ENCODE results near the gene PTPRN2.

DNA sequence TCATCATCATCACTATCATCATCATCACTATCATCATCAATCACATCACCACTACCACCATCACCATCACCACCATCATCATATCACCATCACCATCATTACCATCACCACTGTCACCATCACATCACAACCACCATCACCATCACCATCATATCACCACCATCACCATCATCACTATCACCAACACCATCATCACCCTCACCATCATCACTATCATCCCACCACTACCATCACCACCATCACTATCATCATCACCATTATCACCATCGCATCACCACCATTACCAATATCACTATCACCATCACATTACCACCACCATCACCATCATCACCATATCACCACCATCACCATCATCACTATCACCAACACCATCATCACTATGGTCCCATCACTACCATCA lies 539.1 kb downstream of the PTPRN2 start:
- TF ChIP-seq, protein P1, sequence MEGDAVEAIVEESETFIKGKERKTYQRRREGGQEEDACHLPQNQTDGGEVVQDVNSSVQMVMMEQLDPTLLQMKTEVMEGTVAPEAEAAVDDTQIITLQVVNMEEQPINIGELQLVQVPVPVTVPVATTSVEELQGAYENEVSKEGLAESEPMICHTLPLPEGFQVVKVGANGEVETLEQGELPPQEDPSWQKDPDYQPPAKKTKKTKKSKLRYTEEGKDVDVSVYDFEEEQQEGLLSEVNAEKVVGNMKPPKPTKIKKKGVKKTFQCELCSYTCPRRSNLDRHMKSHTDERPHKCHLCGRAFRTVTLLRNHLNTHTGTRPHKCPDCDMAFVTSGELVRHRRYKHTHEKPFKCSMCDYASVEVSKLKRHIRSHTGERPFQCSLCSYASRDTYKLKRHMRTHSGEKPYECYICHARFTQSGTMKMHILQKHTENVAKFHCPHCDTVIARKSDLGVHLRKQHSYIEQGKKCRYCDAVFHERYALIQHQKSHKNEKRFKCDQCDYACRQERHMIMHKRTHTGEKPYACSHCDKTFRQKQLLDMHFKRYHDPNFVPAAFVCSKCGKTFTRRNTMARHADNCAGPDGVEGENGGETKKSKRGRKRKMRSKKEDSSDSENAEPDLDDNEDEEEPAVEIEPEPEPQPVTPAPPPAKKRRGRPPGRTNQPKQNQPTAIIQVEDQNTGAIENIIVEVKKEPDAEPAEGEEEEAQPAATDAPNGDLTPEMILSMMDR (IDR thresholded peaks at IDR 0.05; ENCODE audit: low read depth, low read length) = no peak
- TF ChIP-seq, protein P2, sequence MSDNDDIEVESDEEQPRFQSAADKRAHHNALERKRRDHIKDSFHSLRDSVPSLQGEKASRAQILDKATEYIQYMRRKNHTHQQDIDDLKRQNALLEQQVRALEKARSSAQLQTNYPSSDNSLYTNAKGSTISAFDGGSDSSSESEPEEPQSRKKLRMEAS (IDR thresholded peaks at IDR 0.05; ENCODE audit: low read depth, low read length) = no peak
- no peak for TF ChIP-seq POLR2A (IDR thresholded peaks at IDR 0.05; ENCODE audit: extremely low read depth, insufficient read length)
